Neuronal stem cell (in vitro differentiated cells): ENCODE data around the gene PPP2R5C.

Experiments used
- DNase-seq: peaks from one replicate; pipeline ENCODE4 v3.0.0-alpha.2; 2013; ENCODE audit warnings: low spot score
- H2AFZ ChIP-seq: one replicate; pipeline ENCODE4 v1.6.1; 2013; ENCODE audit warnings: mild to moderate bottlenecking, low read length, inconsistent platforms
- H2AK5ac ChIP-seq: 2 replicates; pipeline ENCODE4 v1.6.1; 2013; ENCODE audit warnings: low read depth, mild to moderate bottlenecking, inconsistent platforms, low read length, moderate library complexity, mixed read lengths
- H2BK120ac ChIP-seq: 2 replicates; pipeline ENCODE4 v1.6.1; 2013; ENCODE audit warnings: low read depth, mild to moderate bottlenecking, inconsistent platforms, low read length, moderate library complexity, mixed read lengths
- H2BK12ac ChIP-seq: one replicate; pipeline ENCODE4 v1.6.1; 2013; ENCODE audit warnings: low read length, inconsistent platforms
- H2BK15ac ChIP-seq: 2 replicates; pipeline ENCODE4 v1.6.1; 2013; ENCODE audit warnings: mild to moderate bottlenecking, low read length, inconsistent platforms, mixed read lengths
- H2BK5ac ChIP-seq: one replicate; pipeline ENCODE4 v1.6.1; 2013; ENCODE audit warnings: inconsistent platforms, mild to moderate bottlenecking, low read length, moderate library complexity
- H3K14ac ChIP-seq: one replicate; pipeline ENCODE4 v1.6.1; 2013; ENCODE audit warnings: low read length, inconsistent platforms
- H3K18ac ChIP-seq: 2 replicates; pipeline ENCODE4 v1.6.1; 2013; ENCODE audit warnings: low read length, inconsistent platforms
- H3K23ac ChIP-seq: 2 replicates; pipeline ENCODE4 v1.6.1; 2013; ENCODE audit warnings: low read depth, mild to moderate bottlenecking, mixed read lengths, low read length, inconsistent platforms; ENCODE audit not compliant: poor library complexity
- H3K27ac ChIP-seq: replicated peaks from 3 replicates; pipeline ENCODE4 v1.5.1; 2013; ENCODE audit warnings: low read length, inconsistent platforms
- H3K27me3 ChIP-seq, 3 experiments: 2 replicates each; pipeline ENCODE4 v1.6.1; 2013; ENCODE audit warnings: low read length in 3 of 3, mild to moderate bottlenecking in 2 of 3, inconsistent platforms in 1 of 3, low read depth in 1 of 3, mixed read lengths in 1 of 3, moderate library complexity in 1 of 3; ENCODE audit not compliant: control insufficient read depth in 3 of 3, insufficient read depth in 3 of 3
- H3K36me3 ChIP-seq, 2 donors: replicated peaks in 1 of 2; 2 replicates each; pipeline ENCODE4 v1.6.1; 2013; ENCODE audit warnings: low read length in 2 of 2; ENCODE audit not compliant: control insufficient read depth in 2 of 2, insufficient read depth in 2 of 2
- H3K4ac ChIP-seq: 2 replicates; pipeline ENCODE4 v1.6.1; 2013; ENCODE audit warnings: inconsistent platforms, mild to moderate bottlenecking, low read length, moderate library complexity
- H3K4me1 ChIP-seq, 2 donors: 1 replicate in 1 of 2; 2 replicates in 1 of 2; pipeline ENCODE4 v1.6.1; 2013; ENCODE audit warnings: low read length in 2 of 2, low read depth in 1 of 2; ENCODE audit not compliant: control insufficient read depth in 2 of 2, insufficient read depth in 1 of 2
- H3K4me2 ChIP-seq: one replicate; pipeline ENCODE4 v1.6.1; 2013; ENCODE audit warnings: mild to moderate bottlenecking, low read length, inconsistent platforms; ENCODE audit not compliant: insufficient read depth, poor library complexity, severe bottlenecking
- H3K4me3 ChIP-seq, 2 donors: 2 replicates each; pipeline ENCODE4 v1.5.1; 2013; ENCODE audit warnings: low read length in 2 of 2, mild to moderate bottlenecking in 2 of 2, inconsistent platforms in 1 of 2, moderate library complexity in 1 of 2
- H3K79me1 ChIP-seq: one replicate; pipeline ENCODE4 v1.6.1; 2013; ENCODE audit warnings: low read depth, mild to moderate bottlenecking, inconsistent platforms, low read length, moderate library complexity
- H3K9ac ChIP-seq: one replicate; pipeline ENCODE4 v1.6.1; 2013; ENCODE audit warnings: mild to moderate bottlenecking, low read depth, low read length, inconsistent platforms; ENCODE audit not compliant: poor library complexity
- H3K9me3 ChIP-seq, 2 donors: replicated peaks in 1 of 2; 2 replicates each; pipeline versions ENCODE3 to v1.6.1; 2013; ENCODE audit warnings: low read length in 2 of 2, mild to moderate bottlenecking in 2 of 2, inconsistent platforms in 1 of 2, low read depth in 1 of 2, mixed read lengths in 1 of 2, moderate library complexity in 1 of 2; ENCODE audit not compliant: control insufficient read depth in 2 of 2, insufficient read depth in 1 of 2
- H4K8ac ChIP-seq: one replicate; pipeline ENCODE4 v1.6.1; 2013; ENCODE audit warnings: low read depth, mild to moderate bottlenecking, inconsistent platforms, low read length, moderate library complexity
- H4K91ac ChIP-seq: one replicate; pipeline ENCODE4 v1.6.1; 2013; ENCODE audit warnings: low read length, low read depth, mild to moderate bottlenecking, inconsistent platforms; ENCODE audit not compliant: poor library complexity
- WGBS, 2 donors: extraction: QIAGEN DNeasy Blood & Tissue Kit; methylation state at CpG; one replicate each; pipeline ENCODE4 v1.1.7; 2013; ENCODE audit warnings: missing lambda C conversion rate in 2 of 2, mixed read lengths in 1 of 2; ENCODE audit not compliant: insufficient read length in 2 of 2, insufficient replicate concordance in 1 of 2; ENCODE audit errors: extremely low coverage in 2 of 2; 5-methylcytosine and 5-hydroxymethylcytosine counted together

Gene PPP2R5C

GRCh38 chr14:101878211-101878821 lies 116.8 kb downstream of the PPP2R5C start:
- H2AFZ ChIP-seq, result no peak overlapping the region
- H4K8ac ChIP-seq, result no peak overlapping the region
- no peak for DNase-seq
- no peak overlapping the region for H3K4me2 ChIP-seq
- H3K79me1 ChIP-seq, result peaks cover 7% of the 10 kb centered on the region
- no peak overlapping the region for H4K91ac ChIP-seq
- H3K9ac ChIP-seq, result no peak overlapping the region
- H2AK5ac ChIP-seq, result no peak overlapping the region
- no peaks in the 10 kb centered on the region for H3K4me1 ChIP-seq
- no CpG with 5 or more reads among the region's 9 CpGs for WGBS, 2 donors
- H3K27me3 ChIP-seq, result no peaks in the 10 kb centered on the region
- no peak overlapping the region for H2BK12ac ChIP-seq
- H3K9me3 ChIP-seq, result peaks cover 0 to 4% of the 10 kb centered on the region in 2 donors
- no peak overlapping the region for H3K14ac ChIP-seq
- H3K18ac ChIP-seq, result no peak overlapping the region
- H3K27ac ChIP-seq, result no peak overlapping the region
- H3K36me3 ChIP-seq, result peaks cover 2 to 46% of the 10 kb centered on the region in 2 donors
- H2BK5ac ChIP-seq, result no peak overlapping the region
- no peak overlapping the region for H3K4ac ChIP-seq
- H2BK120ac ChIP-seq, result no peak overlapping the region
- H3K23ac ChIP-seq, result no peak overlapping the region
- H3K4me3 ChIP-seq, result no peak overlapping the region
- H2BK15ac ChIP-seq, result no peak overlapping the region

- Histone ChIP-seq H2BK15ac (no peak overlapping the region), H2AFZ (no peak overlapping the region), H4K8ac (no peak overlapping the region), H2BK120ac (no peak overlapping the region), H3K79me1 (peaks cover 7% of the 10 kb centered on the region), H3K36me3 (peaks cover 5 to 52% of the 10 kb centered on the region in 2 donors), H3K18ac (no peak overlapping the region), H3K23ac (no peak overlapping the region), H3K9ac (no peak overlapping the region), H3K4me1 (no peaks in the 10 kb centered on the region), H2AK5ac (no peak overlapping the region), H3K14ac (no peak overlapping the region), H3K27ac (no peak overlapping the region), H4K91ac (peak overlapping the region; percentile 59), H3K4me3 (no peak overlapping the region), H3K4me2 (no peak overlapping the region), H2BK12ac (no peak overlapping the region), H3K9me3 (no peaks in the 10 kb centered on the region), H3K27me3 (no peaks in the 10 kb centered on the region), H2BK5ac (no peak overlapping the region), H3K4ac (no peak overlapping the region)
- WGBS, 2 donors, result no CpG with 5 or more reads among the region's 18 CpGs
- DNase-seq, result no peak
These were observed 117.5 kb downstream of the PPP2R5C start for GRCh38 chr14:101878822-101879528.

- Histone ChIP-seq H3K27me3 (no peaks in the 10 kb centered on the region), H2BK120ac (no peak overlapping the region), H2BK15ac (no peak overlapping the region), H3K4ac (no peak overlapping the region), H3K4me2 (no peak overlapping the region), H4K91ac (no peak overlapping the region), H4K8ac (no peak overlapping the region), H3K23ac (peak overlapping the region; percentile 23), H3K9me3 (no peaks in the 10 kb centered on the region), H3K18ac (no peak overlapping the region), H3K9ac (no peak overlapping the region), H2AK5ac (no peak overlapping the region), H3K4me1 (no peaks in the 10 kb centered on the region), H3K4me3 (no peak overlapping the region), H3K27ac (no peak overlapping the region), H3K36me3 (peaks cover 11 to 60% of the 10 kb centered on the region in 2 donors), H2BK5ac (no peak overlapping the region), H2AFZ (no peak overlapping the region), H3K14ac (peak overlapping the region; percentile 17), H2BK12ac (no peak overlapping the region), H3K79me1 (peaks cover 7% of the 10 kb centered on the region)
- WGBS, 2 donors, result no CpG with 5 or more reads among the region's 15 CpGs
- DNase-seq, result no peak
These were observed 118.2 kb downstream of the PPP2R5C start for GRCh38 chr14:101879529-101880336.

- Histone ChIP-seq H2BK5ac (no peak overlapping the region), H3K9me3 (peaks cover 0 to 2% of the 10 kb centered on the region in 2 donors), H3K27ac (no peak overlapping the region), H2BK120ac (no peak overlapping the region), H3K79me1 (peaks cover 7% of the 10 kb centered on the region), H3K9ac (no peak overlapping the region), H3K4ac (no peak overlapping the region), H3K4me3 (no peak overlapping the region), H3K23ac (no peak overlapping the region), H4K8ac (no peak overlapping the region), H2BK12ac (no peak overlapping the region), H2AFZ (no peak overlapping the region), H2BK15ac (no peak overlapping the region), H3K4me2 (no peak overlapping the region), H2AK5ac (no peak overlapping the region), H3K14ac (no peak overlapping the region), H3K27me3 (no peaks in the 10 kb centered on the region), H3K4me1 (no peaks in the 10 kb centered on the region), H4K91ac (no peak overlapping the region), H3K18ac (no peak overlapping the region), H3K36me3 (peaks cover 18 to 73% of the 10 kb centered on the region in 2 donors)
- DNase-seq, result no peak
- WGBS, 2 donors, result no CpG with 5 or more reads among the region's 11 CpGs
These were observed 119.9 kb downstream of the PPP2R5C start for GRCh38 chr14:101881426-101881825.
